GM23338 (cell line): ENCODE data around the gene SEMA4C.

Experiments used
- CREB1 ChIP-seq: fragments of 250-450 bp; sonication (Bioruptor Pico); IDR thresholded peaks from 2 replicates; pipeline ENCODE4 v1.5.0; 2020; ENCODE audit warnings: low read depth, mild to moderate bottlenecking, moderate library complexity
- CTCF ChIP-seq, 2 experiments: fragments of 200-600 bp in 1 of 2; sonication (generic) in 1 of 2; conservative IDR thresholded peaks; 2 replicates each; pipeline versions ENCODE4 v1.5.1 to v1.6.1; 2016 to 2017; ENCODE audit warnings: antibody characterized with exemption in 2 of 2, low read depth in 2 of 2, mild to moderate bottlenecking in 2 of 2, moderate library complexity in 1 of 2
- ETS1 ChIP-seq: IDR thresholded peaks from 2 replicates; pipeline ENCODE4 v1.6.1; 2016; ENCODE audit warnings: antibody characterized with exemption
- EZH2 ChIP-seq: fragments of 200-600 bp; sonication (generic); IDR thresholded peaks from one replicate; pipeline ENCODE4 v1.8.0; 2017; ENCODE audit warnings: antibody characterized with exemption, mild to moderate bottlenecking, low read depth; ENCODE audit not compliant: unreplicated experiment
- EZH2phosphoT487 ChIP-seq: fragments of 200-600 bp; sonication (generic); IDR thresholded peaks from one replicate; pipeline ENCODE4 v1.8.1; 2018; ENCODE audit warnings: antibody characterized with exemption; ENCODE audit not compliant: unreplicated experiment
- NANOG ChIP-seq: IDR thresholded peaks from 2 replicates; pipeline ENCODE4 v1.6.1; 2016; ENCODE audit warnings: antibody characterized with exemption, borderline replicate concordance
- POLR2AphosphoS5 ChIP-seq: IDR thresholded peaks from 2 replicates; pipeline ENCODE4 v1.6.1; 2016; ENCODE audit warnings: antibody characterized with exemption, low read depth
- REST ChIP-seq: IDR thresholded peaks from one replicate; pipeline ENCODE4 v1.6.1; 2018; ENCODE audit warnings: antibody characterized with exemption; ENCODE audit not compliant: unreplicated experiment

DNA sequence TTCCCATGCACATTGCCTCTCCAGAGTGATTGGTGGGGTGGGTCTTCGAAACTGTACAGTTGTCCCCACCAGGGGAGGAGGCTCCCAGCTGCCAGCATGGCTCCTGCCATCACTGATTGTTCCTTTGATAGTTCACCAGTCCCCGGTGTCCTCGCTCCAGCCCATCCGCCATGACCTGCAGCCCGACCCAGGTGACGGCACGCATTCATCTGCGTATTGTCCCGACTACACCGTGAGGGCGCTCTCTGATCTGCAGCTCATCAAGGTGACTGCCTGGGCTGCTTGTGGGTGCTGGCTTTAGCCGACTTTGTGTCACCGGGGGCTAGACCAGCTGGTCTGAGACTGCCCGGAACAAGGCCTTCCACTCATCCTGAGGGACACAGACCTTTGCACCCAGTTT, 41.4 kb downstream of the SEMA4C start:
- TF ChIP-seq CTCF (conservative IDR thresholded peaks at IDR 0.05; ENCODE audit: low read depth in 2 of 2): no peak
- no peak for TF ChIP-seq POLR2AphosphoS5
- TF ChIP-seq EZH2phosphoT487: no peak
- TF ChIP-seq REST: no peak
- TF ChIP-seq ETS1: no peak
- no peak for TF ChIP-seq EZH2
- TF ChIP-seq CREB1 (CRISPR knock-in tag): no peak
- TF ChIP-seq NANOG: no peak
